ENCODE data around the gene ORC3. TPM values are rescaled to one million over a fixed set of nuclear protein-coding genes. Genes with fewer than 3 reads are reported as not detected.
A peak's percentile ranks its signal among the peaks of the same experiment; 100 is the strongest.

ORC3 gene
- polyA plus RNA-seq, 1 donor (not counting 4 experiments of a cell fraction or from before 2014, with no cell fraction given): 37.4 TPM

DNA sequence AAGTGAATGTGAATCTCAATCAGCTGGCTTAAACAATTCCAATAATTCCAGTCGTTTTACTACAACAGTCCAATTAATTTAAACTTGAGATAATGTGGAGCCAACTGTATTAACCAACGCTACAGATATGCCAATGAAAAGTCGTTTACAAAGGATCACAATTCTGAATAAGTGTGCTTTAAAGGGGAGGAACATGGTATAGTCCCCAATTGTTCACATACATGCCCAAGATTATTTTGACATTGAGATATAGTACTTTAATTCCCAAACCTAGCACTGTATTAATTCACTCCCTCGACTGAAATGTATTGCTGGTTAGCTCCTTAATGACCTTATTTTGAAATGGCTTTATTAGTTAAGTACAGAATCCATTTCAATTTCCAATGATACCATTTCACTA lies 109.6 kb downstream of the ORC3 start:
- dilution Hi-C loops (cut with MboI; ENCODE audit: extremely low pct_ligation_motif_present, low sequenced_read_pairs): no loop called here
- Histone ChIP-seq H3K36me3 (ENCODE audit: control insufficient read depth in 2 of 2, extremely low read depth in 1 of 2, insufficient read depth in 2 of 2, low read length in 2 of 2) (peaks cover 3 to 5% of the 10 kb centered on the region in 2 experiments), H3K27ac (ENCODE audit: control insufficient read depth, insufficient read depth, low read length) (peak overlapping the region; percentile 97), H3K79me2 (ENCODE audit: control insufficient read depth, insufficient read depth, low read length) (peaks cover 74% of the 10 kb centered on the region), H4K20me1 (ENCODE audit: control insufficient read depth, extremely low read depth, insufficient read depth, low read length) (peaks cover 21% of the 10 kb centered on the region), H3K27me3 (ENCODE audit: control insufficient read depth, extremely low read depth, insufficient read depth, low read length) (no peaks in the 10 kb centered on the region), H3K9ac (ENCODE audit: control insufficient read depth, extremely low read depth, insufficient read depth, low read length) (peak overlapping the region; percentile 94), H2AFZ (ENCODE audit: control insufficient read depth, low read length) (no peak overlapping the region), H3K9me1 (ENCODE audit: control insufficient read depth, extremely low read depth, insufficient read depth, low read length) (no peaks in the 10 kb centered on the region), H3K4me1 (ENCODE audit: control insufficient read depth, extremely low read depth, insufficient read depth, low read length) (peaks cover 9% of the 10 kb centered on the region), H3K4me3 (ENCODE audit: control insufficient read depth in 2 of 3, extremely low read depth in 1 of 3, insufficient read depth in 2 of 3, low read depth in 1 of 3, low read length in 3 of 3) (peak overlapping the region; percentile 89 to 91 (median 90)), H3K9me3 (ENCODE audit: control insufficient read depth, low read depth, low read length) (no peaks in the 10 kb centered on the region), H3K4me2 (ENCODE audit: control insufficient read depth, extremely low read depth, insufficient read depth, low read depth, low read length) (peak overlapping the region; percentile 84)
- FAIRE-seq: no peak
- no peak for TF ChIP-seq EZH2 (IDR thresholded peaks at IDR 0.05; ENCODE audit: low read length)
- TF ChIP-seq, protein P1, sequence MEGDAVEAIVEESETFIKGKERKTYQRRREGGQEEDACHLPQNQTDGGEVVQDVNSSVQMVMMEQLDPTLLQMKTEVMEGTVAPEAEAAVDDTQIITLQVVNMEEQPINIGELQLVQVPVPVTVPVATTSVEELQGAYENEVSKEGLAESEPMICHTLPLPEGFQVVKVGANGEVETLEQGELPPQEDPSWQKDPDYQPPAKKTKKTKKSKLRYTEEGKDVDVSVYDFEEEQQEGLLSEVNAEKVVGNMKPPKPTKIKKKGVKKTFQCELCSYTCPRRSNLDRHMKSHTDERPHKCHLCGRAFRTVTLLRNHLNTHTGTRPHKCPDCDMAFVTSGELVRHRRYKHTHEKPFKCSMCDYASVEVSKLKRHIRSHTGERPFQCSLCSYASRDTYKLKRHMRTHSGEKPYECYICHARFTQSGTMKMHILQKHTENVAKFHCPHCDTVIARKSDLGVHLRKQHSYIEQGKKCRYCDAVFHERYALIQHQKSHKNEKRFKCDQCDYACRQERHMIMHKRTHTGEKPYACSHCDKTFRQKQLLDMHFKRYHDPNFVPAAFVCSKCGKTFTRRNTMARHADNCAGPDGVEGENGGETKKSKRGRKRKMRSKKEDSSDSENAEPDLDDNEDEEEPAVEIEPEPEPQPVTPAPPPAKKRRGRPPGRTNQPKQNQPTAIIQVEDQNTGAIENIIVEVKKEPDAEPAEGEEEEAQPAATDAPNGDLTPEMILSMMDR (optimal IDR thresholded peaks at IDR 0.05 in 1 of 3, IDR thresholded peaks at IDR 0.05 in 1 of 3, conservative IDR thresholded peaks at IDR 0.05 in 1 of 3; ENCODE audit: extremely low read depth in 1 of 3, insufficient read depth in 2 of 3, low read length in 3 of 3): no peak
- no peak for DNase-seq (ENCODE audit: low read depth, low spot score)

DNA sequence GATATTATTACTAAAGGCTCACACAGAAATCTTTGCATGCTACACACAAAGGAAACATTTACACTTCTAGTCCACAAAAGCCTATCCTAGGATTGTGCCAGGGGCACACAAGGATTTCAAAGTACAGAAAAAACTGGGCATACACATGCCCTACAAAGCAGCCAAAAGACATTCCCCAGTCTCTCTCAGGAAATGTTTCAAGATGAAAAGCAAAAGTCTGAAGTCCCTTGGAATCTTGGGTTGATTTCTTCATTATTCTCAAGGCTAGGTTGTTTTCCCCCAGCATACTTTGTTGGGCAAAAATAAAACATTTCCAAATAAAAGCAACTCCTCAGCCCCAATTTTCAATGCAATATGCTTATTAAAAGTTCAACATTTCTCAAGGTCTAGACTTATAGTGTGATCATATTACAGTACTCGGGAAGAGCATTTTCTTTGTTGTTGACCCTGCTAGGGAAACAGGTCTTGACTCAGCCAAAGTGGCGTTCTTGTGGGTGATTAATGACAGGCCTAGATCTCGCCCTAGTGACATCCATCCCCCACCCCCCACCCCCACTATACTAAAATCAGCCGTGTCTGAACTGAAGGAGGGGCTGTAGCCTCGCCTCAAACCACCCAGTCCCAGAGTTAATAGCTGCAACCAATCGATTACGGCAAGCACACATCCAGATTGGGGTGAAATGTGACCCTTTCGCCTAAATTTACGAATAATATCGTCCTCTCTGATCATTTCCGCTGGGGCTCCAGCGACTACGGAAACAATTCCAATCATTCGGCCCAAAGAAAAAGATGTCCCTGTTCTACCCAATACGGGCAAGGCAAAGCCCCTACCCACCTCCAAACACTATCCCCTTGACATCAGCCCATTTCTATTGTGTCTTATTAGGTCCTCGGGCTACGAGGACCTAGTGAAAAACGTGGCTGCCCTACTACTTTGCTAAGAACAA lies 110.7 kb downstream of the ORC3 start:
- Histone ChIP-seq H3K4me2 (ENCODE audit: control insufficient read depth, extremely low read depth, insufficient read depth, low read depth, low read length) (peak overlapping the region; percentile 84), H3K27ac (ENCODE audit: control insufficient read depth, insufficient read depth, low read length) (peak overlapping the region; percentile 97), H3K9me1 (ENCODE audit: control insufficient read depth, extremely low read depth, insufficient read depth, low read length) (no peaks in the 10 kb centered on the region), H3K79me2 (ENCODE audit: control insufficient read depth, insufficient read depth, low read length) (peaks cover 63% of the 10 kb centered on the region), H3K4me3 (ENCODE audit: control insufficient read depth in 2 of 3, extremely low read depth in 1 of 3, insufficient read depth in 2 of 3, low read depth in 1 of 3, low read length in 3 of 3) (peak overlapping the region; percentile 89 to 91 (median 90)), H3K4me1 (ENCODE audit: control insufficient read depth, extremely low read depth, insufficient read depth, low read length) (peaks cover 9% of the 10 kb centered on the region), H4K20me1 (ENCODE audit: control insufficient read depth, extremely low read depth, insufficient read depth, low read length) (peaks cover 21% of the 10 kb centered on the region), H3K9ac (ENCODE audit: control insufficient read depth, extremely low read depth, insufficient read depth, low read length) (peak overlapping the region; percentile 94), H3K9me3 (ENCODE audit: control insufficient read depth, low read depth, low read length) (no peaks in the 10 kb centered on the region), H3K27me3 (ENCODE audit: control insufficient read depth, extremely low read depth, insufficient read depth, low read length) (no peaks in the 10 kb centered on the region), H2AFZ (ENCODE audit: control insufficient read depth, low read length) (no peak overlapping the region), H3K36me3 (ENCODE audit: control insufficient read depth in 2 of 2, extremely low read depth in 1 of 2, insufficient read depth in 2 of 2, low read length in 2 of 2) (peaks cover 3 to 5% of the 10 kb centered on the region in 2 experiments)
- dilution Hi-C loops (cut with MboI; ENCODE audit: extremely low pct_ligation_motif_present, low sequenced_read_pairs): no loop called here
- TF ChIP-seq, protein P1 (optimal IDR thresholded peaks at IDR 0.05 in 1 of 3, IDR thresholded peaks at IDR 0.05 in 1 of 3, conservative IDR thresholded peaks at IDR 0.05 in 1 of 3; ENCODE audit: extremely low read depth in 1 of 3, insufficient read depth in 2 of 3, low read length in 3 of 3): peak in 1 of 3 experiments; percentile 21
- no peak for TF ChIP-seq EZH2 (IDR thresholded peaks at IDR 0.05; ENCODE audit: low read length)
- FAIRE-seq (no peak), DNase-seq (ENCODE audit: low read depth, low spot score) (no peak)

Data from keratinocyte (primary cell).